ENCODE measurements around the gene LSMEM2.

DNA sequence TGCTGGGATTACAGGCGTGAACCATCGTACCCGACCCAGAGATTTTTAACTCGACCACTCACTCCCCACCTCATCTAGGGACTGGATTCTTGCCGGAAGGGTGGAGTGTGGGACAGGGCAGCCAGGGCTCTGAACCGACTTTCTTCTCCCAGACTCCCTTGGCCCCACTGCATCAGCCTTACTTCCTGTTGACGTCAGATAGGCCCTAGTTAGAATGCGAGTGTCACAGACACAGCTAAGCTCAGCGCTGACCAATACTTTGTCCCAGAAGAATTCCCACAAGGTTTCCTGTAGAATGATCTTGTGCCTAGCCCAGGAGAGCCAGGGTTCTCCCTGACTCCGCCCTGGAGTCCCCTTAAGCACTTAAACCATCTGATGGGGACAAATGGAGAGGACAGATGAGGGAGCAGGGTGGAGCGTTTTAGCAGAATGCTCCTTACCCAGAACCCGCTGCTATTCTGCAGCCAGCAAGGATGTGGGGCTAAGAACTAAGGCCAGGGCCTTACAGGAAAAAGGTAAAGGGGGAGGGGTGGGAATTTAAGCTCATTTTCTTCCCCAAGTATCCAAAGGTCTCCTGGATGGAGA lies 54.9 kb downstream of the LSMEM2 start:
- TF ChIP-seq, protein P1, sequence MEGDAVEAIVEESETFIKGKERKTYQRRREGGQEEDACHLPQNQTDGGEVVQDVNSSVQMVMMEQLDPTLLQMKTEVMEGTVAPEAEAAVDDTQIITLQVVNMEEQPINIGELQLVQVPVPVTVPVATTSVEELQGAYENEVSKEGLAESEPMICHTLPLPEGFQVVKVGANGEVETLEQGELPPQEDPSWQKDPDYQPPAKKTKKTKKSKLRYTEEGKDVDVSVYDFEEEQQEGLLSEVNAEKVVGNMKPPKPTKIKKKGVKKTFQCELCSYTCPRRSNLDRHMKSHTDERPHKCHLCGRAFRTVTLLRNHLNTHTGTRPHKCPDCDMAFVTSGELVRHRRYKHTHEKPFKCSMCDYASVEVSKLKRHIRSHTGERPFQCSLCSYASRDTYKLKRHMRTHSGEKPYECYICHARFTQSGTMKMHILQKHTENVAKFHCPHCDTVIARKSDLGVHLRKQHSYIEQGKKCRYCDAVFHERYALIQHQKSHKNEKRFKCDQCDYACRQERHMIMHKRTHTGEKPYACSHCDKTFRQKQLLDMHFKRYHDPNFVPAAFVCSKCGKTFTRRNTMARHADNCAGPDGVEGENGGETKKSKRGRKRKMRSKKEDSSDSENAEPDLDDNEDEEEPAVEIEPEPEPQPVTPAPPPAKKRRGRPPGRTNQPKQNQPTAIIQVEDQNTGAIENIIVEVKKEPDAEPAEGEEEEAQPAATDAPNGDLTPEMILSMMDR (conservative IDR thresholded peaks at IDR 0.05; ENCODE audit: low read depth, low read length) = no peak
- no peak for TF ChIP-seq EZH2 (IDR thresholded peaks at IDR 0.05; ENCODE audit: borderline replicate concordance, low read depth, low read length, poor library complexity, severe bottlenecking)

Measured in A673 (cell line).